Stimulated activated CD4-positive, alpha-beta T cell treated with anti-CD3 and anti-CD28 coated beads, Interleukin-12 subunit alpha, Interleukin-12 subunit beta, amount 100 ng/mL, for 4 hours (primary cell): ENCODE data around the gene MTCL1.

Experiments used
- DNase-seq: peaks from one replicate; pipeline ENCODE4 v3.0.0-alpha.2; 2020

MTCL1 gene

DNA sequence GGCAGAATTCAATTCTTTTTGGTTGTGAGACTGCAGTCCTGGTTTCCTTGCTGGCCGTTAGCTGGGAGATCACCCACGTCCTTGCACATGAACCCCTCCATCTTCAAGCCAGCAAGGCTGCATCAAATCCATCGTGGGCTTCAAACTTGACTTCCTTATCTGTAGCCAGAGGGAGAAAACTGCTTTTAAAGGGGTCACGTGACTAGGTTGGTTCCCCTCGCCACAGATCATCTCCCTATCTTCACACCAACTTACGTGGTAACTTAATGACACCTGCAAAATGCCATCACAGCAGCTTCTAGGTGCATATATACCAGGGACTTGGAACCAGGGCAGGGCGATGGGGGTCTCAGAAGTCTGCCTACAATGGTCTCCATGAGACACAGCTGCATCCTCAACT lies 169.5 kb downstream of the MTCL1 start:
- DNase-seq, result no peak

DNA sequence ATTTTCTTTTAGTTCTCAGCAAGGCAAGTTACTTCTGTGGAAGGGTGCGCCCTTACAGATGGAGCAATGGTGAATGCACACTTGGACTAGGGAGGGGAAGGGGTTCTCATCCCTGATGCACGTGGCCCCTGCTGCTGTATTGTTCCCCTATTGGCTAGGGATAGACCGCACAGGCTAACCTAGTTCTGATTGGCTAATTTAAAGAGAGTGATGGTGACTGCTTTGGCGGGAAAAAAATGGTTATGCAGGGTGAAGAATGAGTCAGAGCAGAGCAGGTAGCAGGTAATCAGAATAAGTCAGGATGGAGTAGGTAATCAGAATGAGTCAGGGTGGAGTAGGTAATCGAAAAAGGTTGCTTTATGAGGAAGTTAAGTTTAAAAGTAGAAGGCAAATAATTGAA lies 171.5 kb downstream of the MTCL1 start:
- no peak for DNase-seq

DNA sequence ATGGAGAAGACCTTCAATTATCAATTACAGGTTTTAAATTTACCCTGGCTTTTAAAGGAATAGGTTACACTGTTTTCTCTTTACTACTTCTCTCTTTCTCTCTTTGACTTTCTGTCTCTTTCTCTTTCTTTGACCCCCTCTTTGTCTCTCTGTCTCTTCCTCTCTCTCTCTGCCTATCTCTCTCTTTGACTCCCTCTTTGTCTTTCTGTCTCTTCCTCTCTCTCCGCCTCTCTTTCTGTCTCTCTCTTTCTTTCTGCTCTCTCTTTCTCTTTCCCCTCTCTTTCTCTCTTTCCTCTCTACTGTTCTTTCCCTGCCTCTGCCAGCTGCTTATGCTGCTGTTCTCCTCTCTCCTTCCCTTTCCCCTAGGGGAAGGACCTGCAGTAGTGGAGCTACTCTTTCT lies 175.7 kb downstream of the MTCL1 start:
- DNase-seq, result no peak
